Endothelial cell of umbilical vein (primary cell): ENCODE data around the gene ACSS1. TPM values are rescaled to one million over a fixed set of nuclear protein-coding genes. Genes with fewer than 3 reads are reported as not detected.

Experiments used
- BruUV-seq: library from RNA; stranded (reverse); fragments of 400-500 nt; replicated peaks from 2 replicates; lab custom pipeline; 2021; lab: Mats Ljungman, UMichigan
- CTCF ChIA-PET: fragments of 300-600, 350-600 bp; sonication (Branson Sonifier 250); formaldehyde crosslinking; loops from one replicate; lab custom pipeline; 2021; ENCODE audit warnings: antibody characterized with exemption, inconsistent platforms; lab: Charles Lee
- POLR2A ChIA-PET: fragments of 300-600, 350-600 bp; sonication (Branson Sonifier 250); formaldehyde crosslinking; loops from one replicate; lab custom pipeline; 2021; ENCODE audit warnings: antibody characterized with exemption, inconsistent platforms; lab: Charles Lee
- DNase-seq: peaks from one replicate; pipeline ENCODE4 v3.0.0-alpha.2; 2011; ENCODE audit warnings: low read depth, low spot score
- FAIRE-seq: peaks from 2 replicates; lab custom pipeline; 2011; peaks lifted over from hg19 to GRCh38; lab: Jason Lieb, UNC
- H2AFZ ChIP-seq: 2 replicates; pipeline ENCODE4 v1.6.0; 2012; ENCODE audit warnings: low read depth, low read length, control low read depth, inconsistent platforms
- H3K27ac ChIP-seq: 2 replicates; pipeline ENCODE4 v1.5.1; 2011; ENCODE audit warnings: low read depth, mild to moderate bottlenecking, control low read depth, low read length, moderate library complexity; ENCODE audit not compliant: insufficient read depth
- H3K27me3 ChIP-seq, 2 experiments: 2 replicates each; pipeline versions ENCODE4 v1.6.0 to v1.6.1; 2011; ENCODE audit warnings: low read length in 2 of 2, mixed read lengths in 1 of 2; ENCODE audit not compliant: control insufficient read depth in 2 of 2, insufficient read depth in 2 of 2
- H3K36me3 ChIP-seq, 2 experiments: 2 replicates in 1 of 2; 3 replicates in 1 of 2; pipeline ENCODE4 v1.5.1; 2011; ENCODE audit warnings: low read length in 2 of 2, mild to moderate bottlenecking in 1 of 2, moderate library complexity in 1 of 2; ENCODE audit not compliant: control insufficient read depth in 2 of 2, insufficient read depth in 2 of 2; ENCODE audit errors: extremely low read depth in 1 of 2
- H3K4me1 ChIP-seq: 3 replicates; pipeline ENCODE4 v1.5.1; 2011; ENCODE audit warnings: mild to moderate bottlenecking, low read length; ENCODE audit not compliant: control insufficient read depth, insufficient read depth; ENCODE audit errors: extremely low read depth
- H3K4me2 ChIP-seq: 2 replicates; pipeline ENCODE4 v1.6.1; 2011; ENCODE audit warnings: low read length, control low read depth, mixed read lengths; ENCODE audit not compliant: insufficient read depth
- H3K4me3 ChIP-seq, 3 experiments: fragments of 200-600 bp in 1 of 3; sonication (generic), shearing (Covaris generic) in 1 of 3; replicated peaks in 1 of 3; 2 replicates each; pipeline ENCODE4 v1.5.1; 2011 to 2016; ENCODE audit warnings: control low read depth in 3 of 3, low read length in 3 of 3, mild to moderate bottlenecking in 2 of 3, inconsistent platforms in 1 of 3, low read depth in 1 of 3, moderate library complexity in 1 of 3; ENCODE audit not compliant: insufficient read depth in 1 of 3
- H3K79me2 ChIP-seq: 2 replicates; pipeline ENCODE4 v1.6.0; 2012; ENCODE audit warnings: low read length, inconsistent platforms; ENCODE audit not compliant: control insufficient read depth, insufficient read depth
- H3K9ac ChIP-seq: replicated peaks from 2 replicates; pipeline ENCODE3; 2011; ENCODE audit warnings: low read length, control low read depth; ENCODE audit not compliant: insufficient read depth; ENCODE audit errors: extremely low read depth
- H3K9me1 ChIP-seq: replicated peaks from 3 replicates; pipeline ENCODE4 v1.6.0; 2011; ENCODE audit warnings: mild to moderate bottlenecking, low read length; ENCODE audit not compliant: control insufficient read depth, insufficient read depth; ENCODE audit errors: extremely low read depth
- H3K9me3 ChIP-seq: replicated peaks from 2 replicates; pipeline ENCODE4 v1.5.1; 2012; ENCODE audit warnings: low read length, inconsistent platforms; ENCODE audit not compliant: control insufficient read depth, insufficient read depth
- H4K20me1 ChIP-seq: replicated peaks from 2 replicates; pipeline ENCODE3; 2011; ENCODE audit warnings: mild to moderate bottlenecking, low read length; ENCODE audit not compliant: control insufficient read depth, insufficient read depth; ENCODE audit errors: extremely low read depth
- EZH2 ChIP-seq: IDR thresholded peaks from 2 replicates; pipeline ENCODE4 v1.6.1; 2012; ENCODE audit warnings: borderline replicate concordance, low read depth, mild to moderate bottlenecking, moderate library complexity, low read length, inconsistent platforms; ENCODE audit not compliant: severe bottlenecking
- FOS ChIP-seq: IDR thresholded peaks from 2 replicates; pipeline ENCODE4 v1.6.1; 2011; ENCODE audit warnings: mild to moderate bottlenecking, low read length, moderate library complexity, borderline replicate concordance; ENCODE audit not compliant: insufficient read depth
- GATA2 ChIP-seq: IDR thresholded peaks from 2 replicates; pipeline ENCODE4 v1.7.0; 2011; ENCODE audit warnings: low read depth, mild to moderate bottlenecking, moderate library complexity, mixed read lengths, low read length; ENCODE audit not compliant: insufficient read length, insufficient read depth
- JUN ChIP-seq: IDR thresholded peaks from 2 replicates; pipeline ENCODE4 v1.6.1; 2011; ENCODE audit warnings: borderline replicate concordance, low read depth; ENCODE audit not compliant: insufficient read length, insufficient read depth
- MYC ChIP-seq: IDR thresholded peaks from one replicate; pipeline ENCODE4 v1.6.1; 2011; ENCODE audit warnings: mild to moderate bottlenecking, low read depth, low read length
- POLR2A ChIP-seq: IDR thresholded peaks from 2 replicates; pipeline ENCODE4 v1.6.1; 2012; ENCODE audit warnings: low read depth, mild to moderate bottlenecking, control low read depth, low read length
- POLR2AphosphoS5 ChIP-seq: IDR thresholded peaks from 2 replicates; pipeline ENCODE4 v1.6.1; 2012; ENCODE audit warnings: low read depth, mild to moderate bottlenecking, control low read depth, low read length, moderate library complexity; ENCODE audit not compliant: insufficient read depth
- dilution Hi-C: fragments of 300-500 bp; cut with MboI; formaldehyde crosslinking; loops from one replicate; pipeline ENCODE4 v1.15.0; 2019; ENCODE audit warnings: low sequenced_read_pairs; ENCODE audit not compliant: extremely low pct_ligation_motif_present
- intact Hi-C: fragments of 100-400 bp; cut with micrococcal nuclease; formaldehyde crosslinking; loops from one replicate; pipeline ENCODE4 v1.10.0; 2022
- polyA plus RNA-seq, 4 experiments: library from polyadenylated mRNA; depleted of rRNA in 3 of 4; stranded (reverse) in 3 of 4; unstranded in 1 of 4; fragments of >200 nt; gene quantifications; 2 replicates each; pipeline versions ENCODE4 v1.2.1 to v1.2.3, GENCODE V29; 2011 to 2012; ENCODE audit warnings: missing spikeins in 1 of 4
- total RNA-seq: library from RNA; stranded (reverse); gene quantifications from 2 replicates; pipeline ENCODE4 v1.2.3, GENCODE V29; 2021
- TF ChIP-seq, protein P1 (sequence below): IDR thresholded peaks from 2 replicates; pipeline ENCODE4 v1.6.1; 2011; ENCODE audit not compliant: insufficient read depth, insufficient read length
- TF ChIP-seq, protein P2 (sequence below), 2 donors: IDR thresholded peaks; 1 replicate in 1 of 2; 2 replicates in 1 of 2; pipeline ENCODE4 v1.5.1; 2011; ENCODE audit warnings: low read length in 2 of 2, mild to moderate bottlenecking in 2 of 2, moderate library complexity in 2 of 2, control low read depth in 1 of 2, inconsistent platforms in 1 of 2, low read depth in 1 of 2; ENCODE audit not compliant: insufficient read depth in 1 of 2; ENCODE audit errors: extremely low read depth in 1 of 2

The ACSS1 gene
- total and polyA plus RNA-seq, 2 donors (not counting 3 experiments of a cell fraction or from before 2014, with no cell fraction given), result 6.2 to 17.9 TPM

DNA sequence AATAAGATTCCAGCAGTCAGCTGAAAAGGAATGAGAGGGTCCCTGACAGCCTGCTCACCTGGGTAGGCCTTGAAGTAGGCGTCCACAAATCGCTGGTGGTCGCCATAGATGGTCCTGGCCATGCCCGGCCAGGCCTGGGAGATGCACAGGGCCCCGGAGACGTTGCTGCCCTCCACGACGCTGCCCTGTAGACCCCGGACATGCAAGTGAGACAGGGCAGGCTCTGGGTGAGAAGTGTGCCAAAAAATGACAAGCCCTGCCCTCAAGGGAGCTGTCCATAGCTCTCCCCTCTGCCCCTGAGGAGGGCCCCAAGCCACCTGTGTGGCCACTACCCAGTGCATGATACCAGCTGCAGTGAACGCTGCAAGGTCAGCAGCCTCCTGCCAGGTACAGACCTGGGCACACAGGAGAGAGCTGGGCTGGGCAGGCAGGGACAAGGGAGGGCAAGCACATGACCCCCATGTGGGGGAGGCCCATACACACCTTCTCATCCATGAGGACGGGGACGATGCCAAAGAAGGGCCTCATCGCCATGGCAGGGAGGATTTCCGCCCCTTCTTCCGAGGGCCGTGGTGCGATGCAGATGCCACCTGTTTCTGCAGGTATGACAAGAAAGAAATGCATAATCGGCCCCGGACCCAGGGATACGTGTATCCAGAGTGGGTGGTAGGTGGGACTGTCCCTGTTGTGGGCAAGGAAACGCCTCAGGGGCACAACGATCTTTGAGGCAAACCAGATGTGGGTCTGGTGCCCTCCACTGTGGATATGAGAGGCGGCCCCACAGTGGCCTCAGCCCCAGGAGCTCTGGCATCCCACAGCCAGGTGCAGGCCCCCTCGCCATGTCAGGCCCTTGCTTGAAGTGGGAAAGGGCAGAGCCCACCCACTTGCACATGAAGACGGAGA is 44.2 kb downstream of the ACSS1 start:
- DNase-seq (no peak), FAIRE-seq (no peak)
- TF ChIP-seq POLR2AphosphoS5, result no peak
- TF ChIP-seq JUN, result no peak
- no peak for TF ChIP-seq POLR2A
- TF ChIP-seq, protein P1, sequence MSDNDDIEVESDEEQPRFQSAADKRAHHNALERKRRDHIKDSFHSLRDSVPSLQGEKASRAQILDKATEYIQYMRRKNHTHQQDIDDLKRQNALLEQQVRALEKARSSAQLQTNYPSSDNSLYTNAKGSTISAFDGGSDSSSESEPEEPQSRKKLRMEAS, result no peak
- no peak for TF ChIP-seq EZH2
- no peak for TF ChIP-seq MYC
- TF ChIP-seq, protein P2, sequence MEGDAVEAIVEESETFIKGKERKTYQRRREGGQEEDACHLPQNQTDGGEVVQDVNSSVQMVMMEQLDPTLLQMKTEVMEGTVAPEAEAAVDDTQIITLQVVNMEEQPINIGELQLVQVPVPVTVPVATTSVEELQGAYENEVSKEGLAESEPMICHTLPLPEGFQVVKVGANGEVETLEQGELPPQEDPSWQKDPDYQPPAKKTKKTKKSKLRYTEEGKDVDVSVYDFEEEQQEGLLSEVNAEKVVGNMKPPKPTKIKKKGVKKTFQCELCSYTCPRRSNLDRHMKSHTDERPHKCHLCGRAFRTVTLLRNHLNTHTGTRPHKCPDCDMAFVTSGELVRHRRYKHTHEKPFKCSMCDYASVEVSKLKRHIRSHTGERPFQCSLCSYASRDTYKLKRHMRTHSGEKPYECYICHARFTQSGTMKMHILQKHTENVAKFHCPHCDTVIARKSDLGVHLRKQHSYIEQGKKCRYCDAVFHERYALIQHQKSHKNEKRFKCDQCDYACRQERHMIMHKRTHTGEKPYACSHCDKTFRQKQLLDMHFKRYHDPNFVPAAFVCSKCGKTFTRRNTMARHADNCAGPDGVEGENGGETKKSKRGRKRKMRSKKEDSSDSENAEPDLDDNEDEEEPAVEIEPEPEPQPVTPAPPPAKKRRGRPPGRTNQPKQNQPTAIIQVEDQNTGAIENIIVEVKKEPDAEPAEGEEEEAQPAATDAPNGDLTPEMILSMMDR (IDR thresholded peaks at IDR 0.05; ENCODE audit: extremely low read depth in 1 of 2, insufficient read depth in 1 of 2, low read depth in 1 of 2, low read length in 2 of 2), result no peak
- TF ChIP-seq GATA2, result no peak
- no peak for TF ChIP-seq FOS
- H3K27ac ChIP-seq, result no peak overlapping the region
- no peaks in the 10 kb centered on the region for H3K79me2 ChIP-seq
- no peak overlapping the region for H3K4me3 ChIP-seq
- POLR2A ChIA-PET, result no interaction called here
- H3K4me1 ChIP-seq, result no peaks in the 10 kb centered on the region
- no peak overlapping the region for H3K9ac ChIP-seq
- no peaks in the 10 kb centered on the region for H3K36me3 ChIP-seq
- BruUV-seq, result no TSS peak
- no peaks in the 10 kb centered on the region for H3K27me3 ChIP-seq
- H2AFZ ChIP-seq, result no peak overlapping the region
- no peaks in the 10 kb centered on the region for H4K20me1 ChIP-seq
- dilution Hi-C loops (no loop called here), intact Hi-C loops (no loop called here)
- no peak overlapping the region for H3K4me2 ChIP-seq
- CTCF ChIA-PET, result interaction anchor here (0.6 kb wide), 1 partner anchor 19 kb away, joined by 3 read pairs; no protein-coding TSS in a partner anchor
- no peaks in the 10 kb centered on the region for H3K9me3 ChIP-seq
- no peaks in the 10 kb centered on the region for H3K9me1 ChIP-seq
